Hepatic stellate cell (primary cell): ENCODE data around the gene ADAMTSL3.
"Not testable (repeated sequence)": the region's sequence is repeated elsewhere in the genome, so short reads cannot be mapped to it uniquely, and the experiment has no call there.

ENCODE experiments used
- DNase-seq: peaks from one replicate; pipeline ENCODE4 v3.0.0; 2011; ENCODE audit warnings: low spot score

The ADAMTSL3 gene

GRCh38 chr15:83757291-83757690 lies 103.4 kb downstream of the ADAMTSL3 start:
- not testable (repeated sequence) for DNase-seq

- DNase-seq, result no peak
These were observed 108.4 kb downstream of the ADAMTSL3 start for GRCh38 chr15:83762367-83762766.

GRCh38 chr15:83764201-83764838 lies 110.4 kb downstream of the ADAMTSL3 start:
- no peak for DNase-seq

GRCh38 chr15:83766339-83766738 lies 112.4 kb downstream of the ADAMTSL3 start:
- no peak for DNase-seq

- no peak for DNase-seq
These were observed 113.8 kb downstream of the ADAMTSL3 start for GRCh38 chr15:83767741-83768140.

GRCh38 chr15:83769411-83769999 lies 115.6 kb downstream of the ADAMTSL3 start:
- DNase-seq, result no peak

GRCh38 chr15:83775738-83776137 lies 121.8 kb downstream of the ADAMTSL3 start:
- no peak for DNase-seq

GRCh38 chr15:83776986-83777385 lies 123.1 kb downstream of the ADAMTSL3 start:
- no peak for DNase-seq

GRCh38 chr15:83783227-83783626 lies 129.3 kb downstream of the ADAMTSL3 start:
- no peak for DNase-seq

GRCh38 chr15:83784975-83785374 lies 131.1 kb downstream of the ADAMTSL3 start:
- DNase-seq, result no peak

GRCh38 chr15:83786336-83786735 lies 132.4 kb downstream of the ADAMTSL3 start:
- DNase-seq, result no peak

- DNase-seq, result no peak
These were observed 139.1 kb downstream of the ADAMTSL3 start for GRCh38 chr15:83793069-83793468.

GRCh38 chr15:83794209-83794608 lies 140.3 kb downstream of the ADAMTSL3 start:
- DNase-seq, result no peak

- DNase-seq, result no peak
These were observed 155.4 kb downstream of the ADAMTSL3 start for GRCh38 chr15:83809345-83809744.

GRCh38 chr15:83810110-83810509 lies 156.2 kb downstream of the ADAMTSL3 start:
- DNase-seq, result no peak

- DNase-seq, result no peak
These were observed 159.8 kb downstream of the ADAMTSL3 start for GRCh38 chr15:83813682-83814081.

GRCh38 chr15:83815506-83815905 lies 161.6 kb downstream of the ADAMTSL3 start:
- DNase-seq, result no peak

GRCh38 chr15:83816124-83816883 lies 162.4 kb downstream of the ADAMTSL3 start:
- DNase-seq, result no peak

- DNase-seq, result no peak
These were observed 164.7 kb downstream of the ADAMTSL3 start for GRCh38 chr15:83818591-83818990.

- no peak for DNase-seq
These were observed 176.5 kb downstream of the ADAMTSL3 start for GRCh38 chr15:83830381-83830780.

- no peak for DNase-seq
These were observed 179.6 kb downstream of the ADAMTSL3 start for GRCh38 chr15:83833569-83833968.

GRCh38 chr15:83835479-83835878 lies 181.6 kb downstream of the ADAMTSL3 start:
- no peak for DNase-seq

GRCh38 chr15:83837945-83838571 lies 184.1 kb downstream of the ADAMTSL3 start:
- DNase-seq, result no peak
